ENCODE results near the gene PPP1R9B. TPM values are rescaled to one million over a fixed set of nuclear protein-coding genes. Genes with fewer than 3 reads are reported as not detected.

Gene PPP1R9B
- total RNA-seq, 1 experiment from 2014 or later: 23.0 TPM

- no peaks in the 10 kb centered on the region for H3K4me1 ChIP-seq (ENCODE audit: insufficient read depth, low read length)
- H2AK5ac ChIP-seq (ENCODE audit: insufficient read length, low read length): no peak overlapping the region
- no peaks in the 10 kb centered on the region for H4K20me1 ChIP-seq (ENCODE audit: control insufficient read depth, insufficient read depth, insufficient read length)
- H2BK5ac ChIP-seq (ENCODE audit: insufficient read length, low read length): no peak overlapping the region
- TF ChIP-seq CTCF (conservative IDR thresholded peaks at IDR 0.05): no peak
- no peaks in the 10 kb centered on the region for H3K79me1 ChIP-seq (ENCODE audit: insufficient read depth, low read depth, low read length, poor library complexity, severe bottlenecking)
- no peak overlapping the region for H3K27ac ChIP-seq (ENCODE audit: insufficient read length, low read depth, low read length)
- no peak overlapping the region for H3K14ac ChIP-seq (ENCODE audit: insufficient read depth, low read length)
- no peaks in the 10 kb centered on the region for H3K23me2 ChIP-seq (ENCODE audit: insufficient read length, low read depth, low read length, poor library complexity, severe bottlenecking)
- no peak overlapping the region for H3T11ph ChIP-seq (ENCODE audit: low read length)
- no peak overlapping the region for H4K8ac ChIP-seq (replicated peaks; ENCODE audit: insufficient read length, low read depth, low read length)
- no peak overlapping the region for H3K18ac ChIP-seq (ENCODE audit: insufficient read length, low read depth, low read length)
- H3K79me2 ChIP-seq (ENCODE audit: insufficient read depth, low read length): no peaks in the 10 kb centered on the region
- no peak overlapping the region for H3K9ac ChIP-seq (ENCODE audit: extremely low read depth, insufficient read length, low read length)
- H2BK12ac ChIP-seq (ENCODE audit: insufficient read length, low read depth, low read length): no peak overlapping the region
- Mint-ChIP-seq H3K4me1 (no peaks in the 10 kb centered on the region), H3K27me3 (ENCODE audit: low read depth) (no peaks in the 10 kb centered on the region), H3K27ac (no peak overlapping the region), H3K36me3 (ENCODE audit: insufficient read depth in 1 of 3, low read depth in 3 of 3) (peaks cover 5 to 85% (median 74%) of the 10 kb centered on the region in 3 experiments; a peak in 6 of 7 replicates), H3K9me3 (no peaks in the 10 kb centered on the region), H3K4me3 (no peak overlapping the region)
- WGBS (ENCODE audit: extremely low coverage, insufficient read length, low lambda C conversion rate): no CpG with 5 or more reads among the region's 16 CpGs
- no peak overlapping the region for H4K91ac ChIP-seq (ENCODE audit: insufficient read length, low read depth, low read length)
- no peak overlapping the region for H3K56ac ChIP-seq (ENCODE audit: insufficient read length, low read depth, low read length)
- no peak overlapping the region for H4K5ac ChIP-seq (ENCODE audit: insufficient read length, low read depth, low read length)
- no peak overlapping the region for H2BK120ac ChIP-seq (ENCODE audit: low read depth, low read length, poor library complexity, severe bottlenecking)
- no peaks in the 10 kb centered on the region for H3K9me3 ChIP-seq (ENCODE audit: control insufficient read depth, low read depth, low read length)
- H2AFZ ChIP-seq (ENCODE audit: low read length): no peak overlapping the region
- H2BK15ac ChIP-seq (ENCODE audit: low read depth, low read length): no peak overlapping the region
- H3K4ac ChIP-seq (ENCODE audit: low read depth, low read length): no peak overlapping the region
- no peak overlapping the region for H3K23ac ChIP-seq (ENCODE audit: insufficient read length, low read depth, low read length)
- DNase-seq: no peak
- no peaks in the 10 kb centered on the region for H3K27me3 ChIP-seq (ENCODE audit: insufficient read depth, low read length)
- H3K4me2 ChIP-seq (ENCODE audit: insufficient read depth, insufficient read length, low read length): no peak overlapping the region
- no peak overlapping the region for H2BK20ac ChIP-seq (ENCODE audit: low read depth, low read length, poor library complexity, severe bottlenecking)
Measured at GRCh38 chr17:50192618-50193291, 42.3 kb upstream of the PPP1R9B start.
